ENCODE results near the gene DCAF11. TPM values are rescaled to one million over a fixed set of nuclear protein-coding genes. Genes with fewer than 3 reads are reported as not detected.
A peak's percentile ranks its signal among the peaks of the same experiment; 100 is the strongest.

Gene DCAF11
- polyA plus RNA-seq, 3 donors from 2014 or later: 91.1 to 129 (median 98.2) TPM

DNA sequence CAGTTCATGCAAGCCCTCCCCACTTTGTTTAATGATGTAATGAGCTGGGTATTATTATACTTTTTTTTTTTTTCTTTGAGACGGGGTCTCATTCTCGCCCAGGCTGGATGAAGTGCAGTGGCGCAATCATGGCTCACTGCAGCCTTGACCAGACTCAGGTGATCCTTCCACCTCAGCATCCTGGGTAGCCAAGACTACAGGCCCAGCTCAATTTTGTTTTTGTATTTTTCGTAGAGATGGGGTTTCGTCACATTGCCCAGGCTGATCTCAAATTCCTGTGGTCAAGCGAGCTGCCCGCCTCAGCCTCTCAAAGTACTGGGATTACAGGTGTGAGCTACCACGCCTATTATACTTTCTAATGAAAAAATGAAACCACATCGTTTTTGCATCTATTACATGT lies 4.5 kb upstream of the DCAF11 start:
- peaks cover 0 to 3% (median 0%) of the 10 kb centered on the region in 3 donors for H3K36me3 Mint-ChIP-seq
- no peaks in the 10 kb centered on the region for H3K9me3 Mint-ChIP-seq
- H3K4me3 Mint-ChIP-seq: no peak overlapping the region
- H3K4me1 Mint-ChIP-seq: peaks cover 12 to 16% of the 10 kb centered on the region in 2 donors
- no peak overlapping the region for H3K27ac Mint-ChIP-seq
- peaks cover 7 to 12% (median 11%) of the 10 kb centered on the region in 3 donors for H3K27me3 Mint-ChIP-seq (ENCODE audit: low read depth in 3 of 3)
- DNase-seq: no peak

DNA sequence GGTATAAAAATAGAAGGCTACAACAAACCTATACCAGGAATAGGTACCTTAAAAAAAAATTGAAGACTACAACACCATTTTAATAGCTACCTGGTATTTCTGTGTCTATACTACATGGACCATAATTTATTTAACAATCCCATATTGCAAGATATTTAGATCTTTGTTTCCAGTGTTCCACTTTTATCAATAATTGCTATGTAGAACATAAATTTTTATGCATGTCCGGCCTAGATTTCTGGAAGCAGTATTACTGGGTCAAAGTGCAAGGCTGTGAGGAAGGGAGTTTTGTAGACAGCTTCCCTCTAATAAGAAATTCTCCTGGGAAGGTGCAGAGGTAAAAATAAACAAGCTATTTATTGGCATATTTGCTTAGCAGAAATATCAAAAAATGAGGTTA lies 4.1 kb upstream of the DCAF11 start:
- Mint-ChIP-seq H3K36me3 (peaks cover 0 to 5% (median 0%) of the 10 kb centered on the region in 3 donors), H3K27me3 (ENCODE audit: low read depth in 3 of 3) (peaks cover 8 to 16% (median 12%) of the 10 kb centered on the region in 3 donors), H3K4me1 (peaks cover 17 to 21% of the 10 kb centered on the region in 2 donors), H3K9me3 (no peaks in the 10 kb centered on the region), H3K27ac (peak overlapping the region in 3 of 6 donors; percentile 14 to 80 (median 54)), H3K4me3 (no peak overlapping the region)
- no peak for DNase-seq

DNA sequence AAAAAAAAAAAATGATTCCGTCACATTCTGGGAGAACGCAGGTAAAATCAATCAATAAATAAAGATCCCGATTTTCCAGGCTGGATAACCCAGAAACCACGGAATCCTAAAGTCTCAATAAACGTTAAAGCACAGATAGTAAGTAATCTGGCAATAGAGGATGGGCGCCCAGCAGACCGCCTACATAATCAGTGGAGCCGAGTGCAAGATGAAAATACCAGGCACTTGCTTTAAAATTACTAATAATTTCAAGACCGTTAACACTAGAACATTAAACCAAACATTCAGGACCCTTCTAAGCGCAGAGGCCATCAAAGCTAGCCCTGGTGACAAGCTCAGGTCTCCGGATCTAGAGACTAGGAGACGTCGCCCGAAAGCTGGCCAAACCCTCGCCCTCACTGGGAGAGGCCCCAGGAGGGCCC lies 1.2 kb upstream of the DCAF11 start:
- no peak for DNase-seq
- H3K4me3 Mint-ChIP-seq: peak overlapping the region; percentile 96 to 100 (median 98)
- peak overlapping the region; percentile 97 to 100 (median 98) for H3K27ac Mint-ChIP-seq
- peaks cover 4 to 15% (median 6%) of the 10 kb centered on the region in 3 donors for H3K36me3 Mint-ChIP-seq
- peaks cover 36 to 42% of the 10 kb centered on the region in 2 donors for H3K4me1 Mint-ChIP-seq
- H3K27me3 Mint-ChIP-seq (ENCODE audit: low read depth in 3 of 3): peaks cover 8 to 16% (median 12%) of the 10 kb centered on the region in 3 donors
- no peaks in the 10 kb centered on the region for H3K9me3 Mint-ChIP-seq

DNA sequence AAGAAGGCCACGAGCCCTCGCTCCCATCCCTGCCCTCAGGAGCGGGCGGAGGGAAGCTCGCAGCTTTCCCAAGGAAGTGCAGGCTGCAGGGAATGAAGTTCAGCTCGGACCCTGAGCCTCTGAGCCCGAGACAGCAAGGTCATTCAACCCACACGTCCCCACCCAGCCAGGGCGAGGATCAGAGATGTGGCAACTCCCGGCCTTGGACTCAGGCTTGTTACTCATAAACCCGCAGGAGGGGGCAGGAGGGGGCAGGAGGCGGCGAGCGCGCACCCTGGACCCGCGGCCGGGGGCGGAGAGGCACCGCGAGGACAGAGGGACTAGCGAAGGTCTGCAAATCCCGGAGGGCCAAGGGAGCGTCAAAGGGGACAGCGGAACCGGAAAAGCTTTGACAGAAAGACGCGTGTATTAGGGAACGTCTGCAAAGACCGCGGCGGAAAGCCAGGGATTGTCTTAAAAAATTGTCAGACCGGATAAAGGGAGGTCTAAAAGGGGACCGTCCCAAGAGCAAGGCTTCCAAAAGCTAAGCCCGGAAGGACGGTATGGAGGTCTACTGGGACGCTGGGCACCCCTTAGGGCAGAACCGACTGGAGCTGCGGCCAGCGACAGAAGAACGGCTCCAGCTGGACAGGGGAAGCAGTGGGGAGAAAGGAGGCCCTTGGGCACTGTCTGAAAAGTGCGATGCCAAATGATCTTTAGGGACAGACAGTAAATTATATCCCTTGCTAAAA lies 611 bp upstream of the DCAF11 start:
- Mint-ChIP-seq H3K4me3 (peak overlapping the region; percentile 96 to 100 (median 98)), H3K27me3 (ENCODE audit: low read depth in 3 of 3) (peaks cover 8 to 16% (median 12%) of the 10 kb centered on the region in 3 donors), H3K4me1 (peaks cover 32 to 40% of the 10 kb centered on the region in 2 donors), H3K36me3 (peaks cover 10 to 21% (median 12%) of the 10 kb centered on the region in 3 donors), H3K27ac (peak overlapping the region; percentile 97 to 100 (median 98)), H3K9me3 (no peaks in the 10 kb centered on the region)
- DNase-seq: peak; percentile 85 to 88 (median 87)

DNA sequence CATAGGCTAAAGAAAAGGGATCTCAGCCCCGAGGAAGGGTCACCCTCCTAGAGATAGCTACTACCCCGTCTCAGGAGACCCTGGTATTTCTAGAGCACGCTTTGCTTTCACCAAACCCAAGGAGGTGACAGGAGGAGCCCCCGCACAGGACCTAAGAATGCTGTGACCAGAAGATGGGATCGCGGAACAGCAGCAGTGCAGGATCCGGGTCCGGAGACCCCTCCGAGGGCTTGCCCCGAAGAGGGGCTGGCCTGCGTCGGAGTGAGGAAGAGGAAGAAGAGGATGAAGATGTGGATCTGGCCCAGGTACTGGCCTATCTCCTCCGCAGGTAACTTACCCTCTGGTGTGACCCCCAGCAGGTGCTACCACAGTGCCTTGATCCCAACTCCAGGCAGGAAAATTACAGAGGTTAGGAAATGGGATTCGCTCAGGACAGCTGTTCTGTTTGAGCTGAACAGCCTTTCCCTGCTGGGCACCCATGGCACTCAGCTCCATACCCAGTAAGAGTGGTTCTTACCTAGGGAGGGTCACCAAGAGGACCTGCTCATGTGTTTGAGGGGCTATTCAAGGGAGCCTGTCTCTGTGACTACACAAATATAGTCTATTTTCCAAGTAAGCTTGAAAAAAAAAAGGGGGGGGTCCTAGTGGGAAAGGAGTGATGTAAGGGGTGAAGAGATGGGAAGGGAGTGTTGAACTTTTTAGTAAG lies 998 bp downstream of the DCAF11 start:
- Mint-ChIP-seq H3K4me1 (peaks cover 30 to 37% of the 10 kb centered on the region in 2 donors), H3K4me3 (peak overlapping the region; percentile 96 to 100 (median 98)), H3K9me3 (no peaks in the 10 kb centered on the region), H3K36me3 (peaks cover 18 to 32% (median 18%) of the 10 kb centered on the region in 3 donors), H3K27ac (peak overlapping the region; percentile 97 to 100 (median 98)), H3K27me3 (ENCODE audit: low read depth in 3 of 3) (peaks cover 8 to 16% (median 12%) of the 10 kb centered on the region in 3 donors)
- no peak for DNase-seq

DNA sequence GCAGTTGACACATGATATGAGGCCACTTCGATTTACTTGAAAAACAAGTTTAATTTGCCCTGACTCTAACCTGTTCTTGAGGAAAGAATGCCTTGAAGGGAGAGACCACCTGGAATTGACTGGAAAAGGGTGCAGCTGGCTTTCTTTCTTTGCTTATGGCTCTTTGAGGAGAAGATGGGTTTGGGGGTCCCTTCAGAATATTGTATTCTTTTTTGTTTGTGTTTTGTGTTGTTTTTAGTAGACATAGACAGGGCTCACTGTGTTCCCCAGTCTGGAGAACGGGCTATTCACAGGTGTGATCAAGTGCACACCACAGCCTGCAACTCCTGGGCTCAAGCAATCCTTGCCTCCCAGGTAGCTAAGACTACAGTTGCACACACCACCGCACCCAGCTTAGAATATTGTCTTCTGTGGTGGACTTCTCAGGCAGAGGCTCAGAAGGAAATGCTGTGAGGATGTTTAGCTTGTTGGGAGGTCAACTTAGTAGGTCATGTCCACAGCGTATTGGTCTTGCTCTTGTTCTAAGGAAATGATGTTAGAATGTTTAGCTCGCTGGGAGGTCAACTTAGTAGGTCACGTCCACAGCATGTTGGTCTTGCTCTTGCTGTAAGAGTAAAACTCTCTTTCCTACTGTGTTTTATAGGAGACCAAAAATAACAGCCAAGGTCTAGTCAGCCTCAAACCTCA lies 1.7 kb downstream of the DCAF11 start:
- H3K27ac Mint-ChIP-seq: peak overlapping the region; percentile 37 to 100 (median 98)
- no peak for DNase-seq
- peaks cover 8 to 16% (median 12%) of the 10 kb centered on the region in 3 donors for H3K27me3 Mint-ChIP-seq (ENCODE audit: low read depth in 3 of 3)
- H3K36me3 Mint-ChIP-seq: peaks cover 18 to 37% (median 18%) of the 10 kb centered on the region in 3 donors
- no peaks in the 10 kb centered on the region for H3K9me3 Mint-ChIP-seq
- peaks cover 30 to 37% of the 10 kb centered on the region in 2 donors for H3K4me1 Mint-ChIP-seq
- H3K4me3 Mint-ChIP-seq: peak overlapping the region; percentile 96 to 100 (median 98)

DNA sequence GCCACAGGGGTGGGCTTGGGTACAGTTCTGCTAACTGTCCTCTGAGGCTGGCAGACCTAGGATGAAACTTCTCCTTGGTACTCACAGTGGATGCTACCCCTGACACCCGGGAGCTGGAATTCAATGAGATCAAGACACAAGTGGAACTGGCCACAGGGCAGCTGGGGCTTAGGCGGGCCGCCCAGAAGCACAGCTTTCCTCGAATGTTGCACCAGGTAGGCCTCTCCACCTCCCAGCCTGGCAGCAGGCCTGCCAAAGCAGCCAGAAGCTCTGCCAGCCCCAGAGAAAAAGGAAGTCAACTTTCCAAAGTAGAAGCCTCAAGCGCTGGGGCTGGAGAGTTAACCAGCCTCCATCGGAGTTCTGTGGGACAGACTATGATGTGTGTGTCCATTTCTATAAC lies 2.6 kb downstream of the DCAF11 start:
- DNase-seq: no peak
- Mint-ChIP-seq H3K9me3 (no peaks in the 10 kb centered on the region), H3K4me3 (no peak overlapping the region), H3K27me3 (ENCODE audit: low read depth in 3 of 3) (peaks cover 8 to 16% (median 12%) of the 10 kb centered on the region in 3 donors), H3K4me1 (peaks cover 30 to 37% of the 10 kb centered on the region in 2 donors), H3K27ac (peak overlapping the region in 1 of 6 donors; percentile 32), H3K36me3 (peaks cover 22 to 42% (median 22%) of the 10 kb centered on the region in 3 donors)

DNA sequence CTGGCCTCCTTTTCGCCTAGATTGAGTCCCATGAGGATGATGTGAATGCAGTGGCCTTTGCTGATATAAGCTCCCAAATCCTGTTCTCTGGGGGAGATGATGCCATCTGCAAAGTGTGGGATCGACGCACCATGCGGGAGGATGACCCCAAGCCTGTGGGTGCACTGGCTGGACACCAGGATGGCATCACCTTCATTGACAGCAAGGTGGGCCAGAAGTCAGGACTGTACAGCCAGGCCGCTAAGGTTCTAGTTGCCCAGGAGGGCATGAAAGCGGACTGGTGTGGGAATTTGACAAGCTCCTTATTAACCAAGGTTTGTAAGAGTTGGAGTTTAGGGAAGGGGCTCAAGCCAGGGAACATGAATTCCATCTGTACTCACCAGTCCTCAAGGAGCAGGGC lies 5.1 kb downstream of the DCAF11 start:
- Mint-ChIP-seq H3K27ac (no peak overlapping the region), H3K36me3 (peaks cover 22 to 63% (median 27%) of the 10 kb centered on the region in 3 donors), H3K9me3 (no peaks in the 10 kb centered on the region), H3K4me3 (no peak overlapping the region), H3K27me3 (ENCODE audit: low read depth in 3 of 3) (peaks cover 3 to 8% (median 7%) of the 10 kb centered on the region in 3 donors), H3K4me1 (peaks cover 25 to 37% of the 10 kb centered on the region in 2 donors)
- DNase-seq: no peak

DNA sequence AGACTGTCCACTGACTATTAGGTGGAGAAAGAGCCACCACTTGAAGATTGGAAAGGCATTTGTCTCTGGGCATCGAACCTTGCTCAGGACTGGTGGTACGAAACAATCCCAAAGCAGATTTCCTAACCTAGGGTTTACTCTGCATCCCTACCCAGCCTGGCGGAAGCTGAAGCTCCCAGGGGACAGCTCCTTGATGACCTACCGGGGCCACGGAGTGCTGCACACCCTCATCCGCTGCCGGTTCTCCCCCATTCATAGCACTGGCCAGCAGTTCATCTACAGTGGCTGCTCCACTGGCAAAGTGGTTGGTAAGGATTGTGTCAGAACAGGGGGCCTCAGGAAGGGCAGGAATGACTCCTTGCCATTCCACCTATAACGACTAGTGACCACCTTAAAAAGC lies 6.6 kb downstream of the DCAF11 start:
- peaks cover 13 to 24% of the 10 kb centered on the region in 2 donors for H3K4me1 Mint-ChIP-seq
- H3K36me3 Mint-ChIP-seq: peaks cover 22 to 62% (median 27%) of the 10 kb centered on the region in 3 donors
- no peak for DNase-seq
- H3K9me3 Mint-ChIP-seq: no peaks in the 10 kb centered on the region
- H3K4me3 Mint-ChIP-seq: no peak overlapping the region
- peaks cover 0 to 1% (median 0%) of the 10 kb centered on the region in 3 donors for H3K27me3 Mint-ChIP-seq (ENCODE audit: low read depth in 3 of 3)
- H3K27ac Mint-ChIP-seq: peak overlapping the region in 1 of 6 donors; percentile 17

DNA sequence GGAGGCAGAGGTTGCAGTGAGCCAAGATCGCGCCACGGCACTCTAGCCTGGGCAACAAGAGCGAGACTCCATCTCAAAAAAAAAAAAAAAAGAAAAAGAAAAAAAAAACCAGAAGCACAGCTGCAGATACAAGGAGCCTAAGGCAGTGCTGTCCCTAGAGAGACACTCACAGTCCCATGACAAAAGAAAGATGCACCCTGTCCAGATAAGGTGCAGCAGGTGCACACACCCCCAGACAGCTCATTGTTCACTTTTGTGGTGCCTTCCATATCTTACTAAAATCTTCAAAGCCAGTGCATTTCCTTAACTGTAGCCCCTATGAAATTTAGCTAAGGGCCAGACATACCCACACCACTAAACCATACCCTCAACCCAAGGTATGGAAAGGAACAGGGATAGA lies 7.8 kb downstream of the DCAF11 start:
- Mint-ChIP-seq H3K9me3 (no peaks in the 10 kb centered on the region), H3K4me1 (peaks cover 5 to 13% of the 10 kb centered on the region in 2 donors), H3K36me3 (peaks cover 17 to 58% (median 24%) of the 10 kb centered on the region in 3 donors), H3K27me3 (ENCODE audit: low read depth in 3 of 3) (peaks cover 0 to 1% (median 0%) of the 10 kb centered on the region in 3 donors), H3K4me3 (no peak overlapping the region), H3K27ac (peak overlapping the region in 1 of 6 donors; percentile 57)
- DNase-seq: no peak

DNA sequence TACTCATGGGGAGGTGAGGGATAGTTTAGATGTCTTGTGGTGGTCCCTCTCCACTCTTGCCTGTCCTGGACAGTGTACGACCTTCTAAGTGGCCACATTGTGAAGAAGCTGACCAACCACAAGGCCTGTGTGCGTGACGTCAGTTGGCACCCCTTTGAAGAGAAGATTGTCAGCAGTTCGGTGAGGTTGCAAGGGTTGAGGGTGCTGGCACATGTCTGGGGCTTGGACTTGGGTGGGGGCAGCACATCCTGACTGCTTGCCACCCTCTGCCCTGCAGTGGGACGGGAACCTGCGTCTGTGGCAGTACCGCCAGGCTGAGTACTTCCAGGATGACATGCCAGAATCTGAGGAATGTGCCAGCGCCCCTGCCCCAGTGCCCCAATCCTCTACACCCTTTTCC lies 8.3 kb downstream of the DCAF11 start:
- peaks cover 17 to 55% (median 24%) of the 10 kb centered on the region in 3 donors for H3K36me3 Mint-ChIP-seq
- peak overlapping the region in 1 of 6 donors; percentile 57 for H3K27ac Mint-ChIP-seq
- no peak overlapping the region for H3K4me3 Mint-ChIP-seq
- DNase-seq: no peak
- H3K9me3 Mint-ChIP-seq: no peaks in the 10 kb centered on the region
- peaks cover 0 to 1% (median 0%) of the 10 kb centered on the region in 3 donors for H3K27me3 Mint-ChIP-seq (ENCODE audit: low read depth in 3 of 3)
- H3K4me1 Mint-ChIP-seq: peaks cover 2 to 9% of the 10 kb centered on the region in 2 donors

DNA sequence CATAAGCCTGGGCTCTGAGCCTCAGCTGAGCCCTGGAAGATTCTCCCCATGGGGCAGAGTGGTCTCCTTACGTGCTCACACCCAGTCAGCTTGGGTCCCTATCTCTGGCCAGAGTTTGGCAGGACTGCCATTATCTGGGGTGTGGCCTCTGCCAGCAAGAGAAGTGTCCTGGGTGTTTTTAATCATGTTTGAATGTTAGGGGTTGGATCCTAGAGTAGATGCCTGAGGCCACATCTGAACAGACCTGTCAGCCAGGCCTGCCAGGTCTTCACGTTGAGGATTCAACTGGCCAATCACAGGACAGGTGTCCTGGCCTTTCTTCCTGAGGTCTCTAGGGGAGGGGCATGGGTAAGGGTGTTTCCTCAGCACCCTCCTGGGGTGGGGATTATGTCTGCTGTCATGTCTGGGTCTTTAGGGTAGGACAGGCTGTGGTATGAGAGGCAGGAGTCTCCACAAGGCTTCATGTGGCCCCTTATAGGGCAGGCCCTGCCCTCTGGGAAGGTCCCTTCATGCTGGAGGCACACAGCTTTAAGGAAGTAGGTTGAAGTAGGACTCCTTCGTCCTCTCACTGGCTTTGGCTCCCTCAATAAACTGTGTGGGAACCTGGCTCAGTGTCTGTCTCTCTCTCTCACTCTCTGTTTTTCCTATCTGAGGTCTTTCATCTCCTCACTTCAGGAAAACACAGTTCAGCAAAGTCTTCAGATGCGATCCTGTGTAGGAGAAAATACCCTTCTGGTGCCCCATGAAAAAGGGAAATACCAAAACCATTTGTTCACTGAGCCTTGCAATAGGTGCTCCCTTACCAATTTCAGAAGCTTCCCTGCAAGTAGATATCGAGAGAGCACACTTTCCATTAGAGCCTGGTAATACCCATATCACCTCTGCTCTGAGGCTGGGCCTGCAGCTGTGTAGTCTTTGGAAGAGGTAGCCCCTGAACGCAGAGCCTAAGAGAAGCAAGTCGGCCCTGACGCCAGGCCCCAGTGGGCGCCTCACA lies 9.1 kb downstream of the DCAF11 start:
- Mint-ChIP-seq H3K27me3 (ENCODE audit: low read depth in 3 of 3) (peaks cover 0 to 1% (median 0%) of the 10 kb centered on the region in 3 donors), H3K9me3 (no peaks in the 10 kb centered on the region), H3K36me3 (peaks cover 13 to 48% (median 20%) of the 10 kb centered on the region in 3 donors), H3K4me3 (no peak overlapping the region), H3K27ac (peak overlapping the region in 4 of 6 donors; percentile 7 to 73 (median 26)), H3K4me1 (peaks cover 0 to 1% of the 10 kb centered on the region in 2 donors)
- no peak for DNase-seq
